Stimulated activated CD4-positive, alpha-beta T cell treated with anti-CD3 and anti-CD28 coated beads, Interleukin-15, amount 100 ng/mL, for 1 hour (primary cell): ENCODE data around the gene GNG4.
"Not testable (repeated sequence)": the region's sequence is repeated elsewhere in the genome, so short reads cannot be mapped to it uniquely, and the experiment has no call there.

Experiments
- DNase-seq, 2 donors: peaks; one replicate each; pipeline ENCODE4 v3.0.0-alpha.2; 2020; ENCODE audit warnings: low read depth in 1 of 2, low spot score in 1 of 2

Gene GNG4

GRCh38 chr1:235628316-235629005, 21.1 kb downstream of the GNG4 start:
- DNase-seq, result no peak

GRCh38 chr1:235625831-235626230, 23.8 kb downstream of the GNG4 start:
- no peak for DNase-seq

- no peak for DNase-seq
Observed at GRCh38 chr1:235625340-235625739, 24.2 kb downstream of the GNG4 start.

GRCh38 chr1:235624721-235625333, 24.8 kb downstream of the GNG4 start:
- DNase-seq, result no peak

GRCh38 chr1:235622936-235623779, 26.4 kb downstream of the GNG4 start:
- no peak for DNase-seq

DNA sequence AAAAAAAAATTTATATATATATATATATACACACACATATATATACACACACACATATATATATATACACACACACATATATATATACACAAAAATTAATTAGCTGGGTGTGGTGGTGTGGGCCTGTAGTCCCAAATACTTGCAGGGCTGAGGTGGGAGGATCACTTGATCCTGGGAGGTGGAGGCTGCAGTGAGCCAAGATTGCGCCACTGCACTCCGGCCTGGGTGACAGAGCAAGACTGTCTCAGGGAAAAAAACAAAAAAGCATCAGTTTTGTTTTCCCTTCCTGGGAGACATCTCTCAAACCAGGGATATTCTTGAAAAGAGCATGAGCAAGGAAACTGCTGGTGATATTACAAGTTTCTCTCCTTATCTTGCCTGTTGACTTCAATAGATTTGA, 30.4 kb downstream of the GNG4 start:
- DNase-seq, result not testable (repeated sequence)

GRCh38 chr1:235617808-235618207, 31.8 kb downstream of the GNG4 start:
- DNase-seq, result no peak

DNA sequence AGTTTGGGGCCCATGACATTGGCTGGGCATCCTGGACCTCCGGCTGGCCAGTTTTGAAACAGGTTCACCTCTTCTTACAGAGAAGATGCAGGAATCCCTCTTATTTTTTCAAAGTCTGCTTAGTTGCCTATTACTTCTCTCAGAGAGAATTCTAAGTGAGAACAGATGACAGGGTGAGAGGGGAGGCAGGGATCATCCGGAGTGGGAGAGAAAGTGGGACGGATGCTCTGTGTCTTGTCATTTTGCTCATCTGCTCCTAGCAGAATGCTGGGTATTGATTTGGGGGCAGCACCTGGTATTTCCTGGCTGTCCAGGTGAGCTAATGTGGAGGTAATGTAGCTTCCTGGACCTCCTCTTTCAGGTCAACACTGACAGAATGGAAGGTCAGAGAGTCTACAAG, 32.4 kb downstream of the GNG4 start:
- no peak for DNase-seq

DNA sequence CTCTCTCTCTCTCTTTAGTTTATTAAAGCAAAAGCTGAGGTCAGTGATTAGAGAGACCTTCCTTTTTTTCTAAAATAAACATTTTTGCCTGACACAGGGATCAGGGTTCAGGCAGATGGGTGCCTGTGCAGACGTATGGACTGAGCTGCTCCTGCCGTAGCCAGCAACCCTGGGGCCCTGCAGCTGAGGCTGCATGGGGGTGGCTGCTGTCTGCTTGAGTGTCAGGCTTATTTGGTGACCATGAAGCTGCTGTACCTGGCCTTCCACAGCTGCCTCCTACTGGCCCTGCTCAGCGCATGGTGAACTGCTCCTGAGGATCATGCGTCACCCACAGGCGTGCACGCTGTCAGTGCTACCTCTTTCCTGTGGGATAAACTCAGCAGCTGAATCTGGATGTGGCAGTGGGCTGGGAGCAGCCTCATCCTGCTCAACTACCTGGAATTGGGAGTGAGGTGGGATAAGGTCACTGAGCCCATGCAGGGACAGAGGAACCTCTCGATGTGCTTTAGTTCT, 35.1 kb downstream of the GNG4 start:
- DNase-seq, result no peak

DNA sequence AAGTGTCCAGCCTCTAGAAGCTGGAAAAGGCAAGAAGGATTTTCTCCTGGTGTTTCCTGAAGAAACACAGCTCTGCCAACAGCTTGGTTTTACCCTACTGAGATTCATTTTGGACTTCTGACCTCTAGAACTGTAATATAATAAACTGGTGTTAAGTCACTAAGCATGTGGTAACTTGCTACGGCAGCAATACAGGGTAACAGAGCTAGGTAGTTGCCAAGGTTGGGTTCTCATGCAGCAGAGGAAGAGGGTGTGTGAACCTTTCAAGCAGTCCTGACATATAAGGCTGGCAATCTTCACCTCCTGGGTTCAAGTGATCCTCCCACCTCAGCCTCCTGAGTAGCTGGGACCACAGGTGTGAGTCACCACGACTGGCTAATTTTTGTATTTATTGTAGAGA, 36.0 kb downstream of the GNG4 start:
- no peak for DNase-seq

DNA sequence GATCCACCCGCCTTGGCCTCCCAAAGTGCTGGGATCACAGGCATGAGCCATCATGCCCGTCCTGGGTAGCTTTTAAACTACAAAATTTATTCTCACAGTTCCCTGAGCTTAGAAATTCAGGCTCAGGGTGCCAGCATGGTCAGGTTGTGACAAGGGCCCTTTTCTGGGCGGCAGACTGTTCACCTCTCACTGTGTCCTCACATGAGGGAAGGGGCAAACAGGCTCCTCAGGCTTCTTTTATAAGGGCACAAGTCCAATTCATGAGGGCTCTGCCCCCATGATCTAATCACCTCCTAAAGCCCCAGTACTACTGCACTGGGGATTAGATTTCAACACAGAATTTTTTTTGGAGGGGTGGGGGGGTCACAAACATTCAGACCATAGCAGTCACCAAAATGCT, 36.8 kb downstream of the GNG4 start:
- no peak for DNase-seq

GRCh38 chr1:235610157-235610556, 39.4 kb downstream of the GNG4 start:
- no peak for DNase-seq

- DNase-seq, result no peak
Observed at GRCh38 chr1:235608278-235608677, 41.3 kb downstream of the GNG4 start.

DNA sequence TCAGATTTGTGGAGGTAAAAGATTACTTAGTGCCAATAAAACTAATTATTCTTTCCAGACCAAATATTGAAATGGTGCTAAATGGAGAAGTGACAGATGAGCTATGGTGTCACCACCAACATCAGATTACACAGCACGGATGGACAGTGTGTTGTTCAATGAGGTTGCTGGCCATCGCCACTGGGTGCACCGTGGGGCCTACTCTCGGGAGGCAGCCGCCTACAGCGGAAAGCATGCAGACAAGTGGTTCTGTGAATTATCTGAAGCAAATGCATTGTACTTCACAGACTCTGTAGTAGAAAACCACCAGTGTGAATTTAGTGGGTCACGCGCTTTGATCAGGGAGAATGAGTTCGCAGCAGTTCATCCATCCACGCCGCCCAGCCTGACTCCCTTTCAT, 42.3 kb downstream of the GNG4 start:
- DNase-seq, result no peak

GRCh38 chr1:235601104-235601503, 48.5 kb downstream of the GNG4 start:
- no peak for DNase-seq

DNA sequence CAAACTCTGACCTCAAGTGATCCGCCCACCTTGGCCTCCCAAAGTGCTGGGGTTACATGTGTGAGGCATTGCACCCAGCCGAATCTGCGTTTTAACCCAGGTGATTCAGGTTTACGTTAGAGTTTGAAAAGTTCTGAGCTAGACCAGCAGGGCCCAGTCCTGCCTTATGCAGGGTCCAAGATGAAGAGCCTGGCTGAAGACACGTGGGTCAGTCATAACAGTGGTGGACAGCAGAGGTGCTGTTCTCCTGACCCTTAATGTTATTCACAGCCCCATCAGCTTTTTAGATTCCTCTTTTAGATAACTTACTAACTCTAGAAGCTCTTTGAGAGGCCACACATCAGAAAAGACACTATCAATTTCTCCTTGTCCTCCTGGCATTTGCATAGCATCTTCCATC, 50.0 kb downstream of the GNG4 start:
- no peak for DNase-seq

DNA sequence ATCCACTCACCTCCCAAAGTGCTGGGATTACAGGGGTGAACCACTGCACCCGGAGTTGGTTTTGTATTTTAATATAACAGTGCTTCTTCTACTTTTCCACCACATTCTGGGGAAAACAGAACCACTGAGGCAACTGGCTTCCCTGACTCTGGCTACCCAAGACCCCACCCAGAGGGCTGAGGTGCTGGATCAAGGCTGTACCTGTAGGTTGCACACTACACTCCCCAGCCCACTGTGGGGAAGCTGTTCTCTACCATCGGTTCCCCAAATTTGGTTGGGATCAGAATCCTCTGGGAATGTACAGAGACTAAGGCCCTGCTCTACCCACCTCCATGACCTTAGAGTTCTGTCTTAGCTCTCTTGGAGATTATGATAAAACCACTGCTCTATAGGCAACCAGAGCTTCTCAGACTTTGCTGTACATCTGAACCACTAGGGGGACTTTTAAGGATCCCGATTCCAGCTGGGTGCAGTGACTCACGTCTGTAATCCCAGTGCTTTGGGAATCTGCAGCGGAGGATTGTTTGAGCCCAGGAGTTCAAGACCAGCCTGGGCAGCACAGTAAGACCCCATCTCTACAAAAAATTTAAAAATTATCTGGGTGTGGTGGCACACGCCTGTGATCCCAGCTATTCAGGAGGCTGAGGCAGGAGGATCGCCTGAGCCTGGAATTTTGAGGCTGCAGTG, 51.6 kb downstream of the GNG4 start:
- no peak for DNase-seq

- DNase-seq, result no peak
Observed at GRCh38 chr1:235595079-235595478, 54.5 kb downstream of the GNG4 start.

GRCh38 chr1:235594281-235594895, 55.2 kb downstream of the GNG4 start:
- not testable (repeated sequence) for DNase-seq

GRCh38 chr1:235588916-235589515, 60.6 kb downstream of the GNG4 start:
- DNase-seq, result no peak

GRCh38 chr1:235588156-235588555, 61.4 kb downstream of the GNG4 start:
- no peak for DNase-seq
